Panc1 (cell line): ENCODE data around the gene SLC22A23.

Experiments used
- CTCF ChIP-seq: fragments of 450-650 bp; IDR thresholded peaks from 2 replicates; pipeline ENCODE4 v1.5.1; 2017; ENCODE audit warnings: mild to moderate bottlenecking
- POLR2AphosphoS5 ChIP-seq: IDR thresholded peaks from 2 replicates; pipeline ENCODE4 v1.6.1; 2012; ENCODE audit warnings: mild to moderate bottlenecking, low read depth, low read length, moderate library complexity
- REST ChIP-seq, 2 experiments: IDR thresholded peaks; 2 replicates each; pipeline ENCODE4 v1.6.1; 2011 to 2012; ENCODE audit warnings: low read depth in 2 of 2, control low read depth in 1 of 2, low read length in 1 of 2, mild to moderate bottlenecking in 1 of 2, moderate library complexity in 1 of 2; ENCODE audit not compliant: insufficient read depth in 1 of 2
- SIN3A ChIP-seq: IDR thresholded peaks from 2 replicates; pipeline ENCODE4 v1.6.1; 2012; ENCODE audit warnings: low read depth, mild to moderate bottlenecking, low read length, moderate library complexity, borderline replicate concordance; ENCODE audit not compliant: insufficient read depth

DNA sequence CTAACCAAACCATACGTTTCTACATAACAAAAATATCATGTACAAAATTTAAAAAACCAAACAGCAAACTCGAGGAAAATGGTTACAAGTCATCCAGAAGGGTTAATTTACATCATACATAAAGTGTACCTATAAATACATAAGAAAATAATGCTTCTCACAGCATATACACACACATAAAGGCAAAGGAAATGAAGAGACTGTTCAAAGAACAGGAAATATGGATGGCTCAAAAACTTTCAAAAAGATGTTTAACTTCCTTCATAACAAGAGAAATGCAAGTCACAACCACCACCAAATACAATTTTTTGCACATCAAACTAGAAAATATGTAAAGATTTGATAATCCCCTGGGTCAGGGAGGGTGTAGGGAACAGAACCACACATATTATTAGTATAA is 7.5 kb downstream of the SLC22A23 start:
- TF ChIP-seq REST (IDR thresholded peaks at IDR 0.05; ENCODE audit: insufficient read depth in 1 of 2, low read depth in 2 of 2, low read length in 1 of 2) (no peak), CTCF (no peak), POLR2AphosphoS5 (no peak), SIN3A (no peak)
